HUES48 (cell line): ENCODE results near the gene CIAPIN1.

ENCODE experiments used
- H3K27ac ChIP-seq: one replicate; pipeline ENCODE4 v1.7.0; 2013; ENCODE audit warnings: low read depth, low read length, inconsistent platforms
- H3K27me3 ChIP-seq: 2 replicates; pipeline ENCODE4 v1.6.1; 2013; ENCODE audit warnings: mild to moderate bottlenecking, low read length; ENCODE audit not compliant: control insufficient read depth, insufficient read depth
- H3K36me3 ChIP-seq: 2 replicates; pipeline ENCODE4 v1.6.1; 2013; ENCODE audit warnings: low read length; ENCODE audit not compliant: control insufficient read depth, insufficient read depth
- H3K4me1 ChIP-seq: 2 replicates; pipeline ENCODE4 v1.6.1; 2013; ENCODE audit warnings: mild to moderate bottlenecking, low read length; ENCODE audit not compliant: control insufficient read depth, insufficient read depth
- H3K4me3 ChIP-seq: 2 replicates; pipeline ENCODE4 v1.5.1; 2013; ENCODE audit warnings: mild to moderate bottlenecking, low read depth, low read length
- H3K9ac ChIP-seq: 2 replicates; pipeline ENCODE4 v1.6.1; 2013; ENCODE audit warnings: mild to moderate bottlenecking, low read depth, low read length, moderate library complexity
- H3K9me3 ChIP-seq: 2 replicates; pipeline ENCODE4 v1.6.1; 2013; ENCODE audit warnings: low read length; ENCODE audit not compliant: control insufficient read depth, insufficient read depth

CIAPIN1 gene

DNA sequence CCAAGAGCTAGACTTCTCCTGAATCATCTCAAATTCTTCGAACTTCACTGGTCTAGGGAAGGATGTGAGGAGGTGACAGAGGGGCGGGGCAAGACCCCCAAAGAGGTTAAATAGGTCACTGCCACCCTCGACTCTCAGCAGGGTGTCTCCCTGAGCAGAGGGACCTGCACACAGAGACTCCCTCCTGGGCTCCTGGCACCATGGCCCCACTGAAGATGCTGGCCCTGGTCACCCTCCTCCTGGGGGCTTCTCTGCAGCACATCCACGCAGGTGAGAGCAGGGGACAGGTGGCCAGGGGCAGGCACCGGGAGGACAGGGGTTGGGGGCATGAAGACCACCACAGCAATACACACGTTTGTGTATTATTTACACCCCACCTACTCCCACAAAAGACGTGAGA is 33.5 kb downstream of the CIAPIN1 start:
- Histone ChIP-seq H3K4me1 (no peaks in the 10 kb centered on the region), H3K9ac (no peak overlapping the region), H3K4me3 (no peak overlapping the region), H3K27me3 (no peaks in the 10 kb centered on the region), H3K36me3 (no peaks in the 10 kb centered on the region), H3K27ac (no peak overlapping the region), H3K9me3 (no peaks in the 10 kb centered on the region)

DNA sequence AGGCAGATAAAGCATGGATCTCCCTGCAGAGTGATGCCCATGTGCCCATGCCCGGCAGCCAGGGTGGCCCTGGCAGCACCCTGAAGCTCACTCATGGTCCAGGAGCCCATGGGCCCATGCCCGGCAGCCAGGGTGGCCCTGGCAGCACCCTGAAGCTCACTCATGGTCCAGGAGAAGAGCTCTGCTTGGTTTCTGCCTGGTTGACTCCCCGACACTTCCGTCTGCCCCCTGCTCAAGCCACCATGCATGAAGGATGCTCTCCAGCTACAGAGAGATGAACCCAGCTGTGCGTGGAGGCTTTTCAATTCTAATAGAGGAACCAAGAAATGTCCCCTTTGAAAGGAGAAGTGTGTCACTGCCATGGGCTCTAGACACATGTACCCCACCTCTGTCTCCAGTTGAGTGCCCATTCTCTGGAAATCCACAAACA is 33.9 kb downstream of the CIAPIN1 start:
- Histone ChIP-seq H3K4me3 (no peak overlapping the region), H3K27ac (no peak overlapping the region), H3K36me3 (no peaks in the 10 kb centered on the region), H3K9ac (no peak overlapping the region), H3K4me1 (no peaks in the 10 kb centered on the region), H3K27me3 (no peaks in the 10 kb centered on the region), H3K9me3 (no peaks in the 10 kb centered on the region)

GRCh38 chr16:57412584-57412983 is 34.6 kb downstream of the CIAPIN1 start:
- Histone ChIP-seq H3K27me3 (no peaks in the 10 kb centered on the region), H3K36me3 (no peaks in the 10 kb centered on the region), H3K4me1 (no peaks in the 10 kb centered on the region), H3K9me3 (no peaks in the 10 kb centered on the region), H3K4me3 (no peak overlapping the region), H3K9ac (no peak overlapping the region), H3K27ac (no peak overlapping the region)

DNA sequence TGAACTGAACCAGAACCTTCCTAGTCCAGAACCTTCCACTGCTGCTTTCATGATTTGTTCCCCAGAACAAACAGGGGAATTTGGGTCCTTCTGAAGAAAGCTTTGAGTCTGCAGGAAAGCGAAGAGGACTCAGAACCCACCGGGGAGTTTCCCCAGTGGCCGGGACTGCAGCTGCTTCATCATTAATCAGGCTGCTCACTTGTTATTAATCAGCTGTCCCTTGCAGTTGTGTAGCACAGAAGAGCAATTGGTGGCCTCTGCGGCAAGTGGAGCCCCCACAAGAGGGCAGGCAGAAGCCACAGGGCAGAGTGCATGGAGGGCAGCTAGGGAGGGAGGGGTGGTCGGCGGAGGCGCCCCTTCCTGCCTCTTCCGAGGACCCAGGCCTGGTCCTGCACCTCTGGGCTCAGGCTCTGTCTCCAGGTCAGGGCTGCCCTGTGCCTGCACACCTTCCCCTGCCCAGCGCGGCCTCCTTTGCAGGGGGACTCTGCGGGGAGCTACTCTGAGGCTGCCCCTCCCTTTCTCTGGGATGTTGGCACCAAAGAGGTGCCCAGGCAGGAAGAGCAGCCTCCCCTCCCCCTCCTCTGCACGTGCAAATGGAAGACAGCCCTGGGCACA is 35.7 kb downstream of the CIAPIN1 start:
- Histone ChIP-seq H3K36me3 (no peaks in the 10 kb centered on the region), H3K4me3 (no peak overlapping the region), H3K27me3 (no peaks in the 10 kb centered on the region), H3K27ac (no peak overlapping the region), H3K4me1 (no peaks in the 10 kb centered on the region), H3K9ac (no peak overlapping the region), H3K9me3 (no peaks in the 10 kb centered on the region)

DNA sequence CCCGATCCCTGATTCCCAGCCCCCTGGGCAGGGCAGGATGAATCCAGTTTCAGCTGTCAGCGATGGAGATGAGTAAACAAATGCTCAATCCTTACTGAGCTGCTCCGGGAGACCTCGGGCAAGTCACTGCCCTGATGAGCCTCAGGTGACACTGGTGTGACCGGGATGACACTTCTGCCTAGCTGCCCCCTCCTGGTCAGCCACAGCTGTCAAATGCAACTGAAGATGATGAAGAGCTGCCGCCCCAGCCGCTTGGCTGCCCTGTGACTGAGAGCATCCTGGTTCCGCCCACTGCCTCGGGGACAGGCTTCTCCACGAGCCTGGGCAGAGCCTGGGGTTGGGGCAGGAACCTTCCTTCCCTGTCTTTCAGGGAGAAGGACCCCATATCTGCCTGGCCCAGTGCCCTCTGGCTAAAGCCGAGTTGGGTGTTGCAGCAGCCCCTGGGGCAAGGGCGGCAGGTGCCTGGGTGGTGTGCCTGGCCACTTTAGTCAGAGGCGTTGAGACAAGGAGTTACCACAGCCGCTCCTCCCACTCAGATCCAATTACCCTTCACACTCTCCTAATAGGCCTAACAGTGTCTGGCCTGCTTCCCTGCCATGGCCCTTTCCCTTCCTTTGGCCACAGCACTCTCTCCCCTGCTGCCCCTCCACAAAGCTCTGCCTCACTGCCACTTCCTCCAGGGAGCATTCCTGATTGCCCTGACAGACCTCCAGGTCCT is 37.2 kb downstream of the CIAPIN1 start:
- Histone ChIP-seq H3K27ac (no peak overlapping the region), H3K4me1 (no peaks in the 10 kb centered on the region), H3K9me3 (no peaks in the 10 kb centered on the region), H3K4me3 (no peak overlapping the region), H3K36me3 (no peaks in the 10 kb centered on the region), H3K9ac (no peak overlapping the region), H3K27me3 (no peaks in the 10 kb centered on the region)

GRCh38 chr16:57409065-57409464 is 38.1 kb downstream of the CIAPIN1 start:
- no peaks in the 10 kb centered on the region for H3K9me3 ChIP-seq
- no peak overlapping the region for H3K9ac ChIP-seq
- H3K4me3 ChIP-seq: no peak overlapping the region
- H3K4me1 ChIP-seq: no peaks in the 10 kb centered on the region
- H3K36me3 ChIP-seq: no peaks in the 10 kb centered on the region
- no peaks in the 10 kb centered on the region for H3K27me3 ChIP-seq
- no peak overlapping the region for H3K27ac ChIP-seq

DNA sequence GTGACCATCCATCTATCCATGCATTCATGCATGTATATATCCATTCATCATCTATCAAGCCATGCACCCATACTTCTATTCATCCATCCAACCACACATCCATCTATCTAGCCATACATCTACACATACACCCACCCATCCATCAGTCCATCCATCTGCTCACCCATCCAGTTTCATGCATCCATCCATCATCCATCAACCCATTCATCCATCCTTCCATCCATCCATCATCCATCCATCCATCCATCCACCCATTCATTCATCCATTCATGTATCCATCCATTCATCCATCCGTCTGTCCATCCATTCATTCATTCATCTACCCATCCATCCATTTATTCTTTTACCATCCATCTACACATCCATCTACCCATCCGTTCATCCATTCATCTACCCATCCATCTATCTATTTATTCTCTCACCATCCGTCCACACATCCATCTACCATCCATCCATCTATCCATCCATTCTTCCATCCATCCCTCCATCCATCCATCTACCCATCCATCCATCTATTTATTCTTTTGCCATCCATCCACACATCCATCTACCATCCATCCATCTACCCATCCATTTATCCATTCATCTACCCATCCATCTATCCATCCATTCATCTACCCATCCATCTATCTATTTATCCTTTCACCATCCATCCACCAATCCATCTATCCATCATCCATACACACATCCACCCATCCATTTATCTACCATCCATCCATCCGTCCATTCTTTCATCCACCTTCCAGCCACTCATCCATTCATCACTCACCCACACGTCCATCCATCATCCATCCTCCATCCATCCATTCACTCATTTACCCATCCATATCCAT is 39.4 kb downstream of the CIAPIN1 start:
- Histone ChIP-seq H3K9me3 (no peaks in the 10 kb centered on the region), H3K4me1 (no peaks in the 10 kb centered on the region), H3K4me3 (no peak overlapping the region), H3K27me3 (no peaks in the 10 kb centered on the region), H3K27ac (no peak overlapping the region), H3K9ac (no peak overlapping the region), H3K36me3 (no peaks in the 10 kb centered on the region)

- H3K9ac ChIP-seq: no peak overlapping the region
- H3K27me3 ChIP-seq: no peaks in the 10 kb centered on the region
- H3K4me1 ChIP-seq: no peaks in the 10 kb centered on the region
- H3K9me3 ChIP-seq: no peaks in the 10 kb centered on the region
- H3K27ac ChIP-seq: no peak overlapping the region
- no peaks in the 10 kb centered on the region for H3K36me3 ChIP-seq
- no peak overlapping the region for H3K4me3 ChIP-seq
Observed at GRCh38 chr16:57406881-57407280, 40.3 kb downstream of the CIAPIN1 start.

- H3K9ac ChIP-seq: no peak overlapping the region
- H3K27ac ChIP-seq: no peak overlapping the region
- H3K4me3 ChIP-seq: no peak overlapping the region
- H3K36me3 ChIP-seq: no peaks in the 10 kb centered on the region
- H3K4me1 ChIP-seq: no peaks in the 10 kb centered on the region
- H3K9me3 ChIP-seq: no peaks in the 10 kb centered on the region
- H3K27me3 ChIP-seq: no peaks in the 10 kb centered on the region
Observed at GRCh38 chr16:57405097-57405496, 42.1 kb downstream of the CIAPIN1 start.

DNA sequence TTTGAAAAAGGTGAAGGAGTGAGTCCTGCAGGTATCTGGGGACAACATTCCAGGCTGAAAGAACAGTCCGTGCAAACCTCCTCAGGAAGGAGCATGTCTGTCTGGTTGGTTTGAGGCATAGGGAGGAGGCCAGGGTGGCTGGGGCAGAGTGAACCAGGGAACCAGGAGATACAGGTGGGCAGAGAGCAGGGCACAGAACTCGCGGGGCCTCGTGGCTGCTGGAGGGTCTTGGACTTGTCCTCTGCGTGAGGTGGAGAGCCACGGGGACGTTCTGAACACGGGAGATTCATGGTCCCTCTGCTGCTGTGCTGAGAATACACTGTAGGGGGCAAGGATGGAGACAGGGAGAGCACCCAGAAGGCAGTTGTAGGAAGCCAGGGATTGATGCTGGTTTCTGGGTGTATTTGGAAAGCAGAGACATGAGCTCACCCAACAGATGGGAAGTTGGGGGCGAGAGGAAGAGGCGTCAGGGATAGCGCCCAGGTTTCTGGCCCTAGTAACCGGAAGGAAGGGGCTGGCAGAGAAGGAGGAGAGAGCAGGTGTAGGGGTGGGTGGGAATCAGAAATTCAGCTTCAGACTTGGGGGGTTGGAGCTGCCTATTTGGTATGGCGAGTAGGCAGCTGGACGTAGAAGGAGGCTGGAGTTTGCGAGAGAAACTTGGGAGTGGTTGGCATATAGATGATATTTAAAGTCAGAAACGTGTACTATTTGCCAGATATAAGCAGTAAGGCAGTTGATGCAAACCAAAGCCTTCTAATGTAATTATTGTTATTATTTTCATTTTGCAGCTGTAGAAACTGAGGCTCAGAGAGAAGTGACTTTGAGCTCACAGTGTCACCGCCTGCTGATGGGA is 43.0 kb downstream of the CIAPIN1 start, which contains the start of gene CCL17:
CCL17 (plus strand) TSS at position 803 of the 853 bp plus-strand sequence. CDS start 9,166 bp downstream, outside the sequence.
- Histone ChIP-seq H3K4me3 (no peak within 1 kb of the TSS), H3K27ac (no peak within 1 kb of the TSS), H3K4me1 (no peaks in the 10 kb centered on the region), H3K27me3 (no peaks in the 10 kb centered on the region), H3K9ac (no peak within 1 kb of the TSS), H3K36me3 (no peaks in the 10 kb centered on the region), H3K9me3 (no peaks in the 10 kb centered on the region)
